Activated naive CD8-positive, alpha-beta T cell treated with anti-CD3 and anti-CD28 coated beads for 36 hours (primary cell): Measurements from ENCODE around the gene HECTD1. TPM values are rescaled to one million over a fixed set of nuclear protein-coding genes. Genes with fewer than 3 reads are reported as not detected.
A peak's percentile ranks its signal among the peaks of the same experiment; 100 is the strongest.
"Not testable (repeated sequence)": the region's sequence is repeated elsewhere in the genome, so short reads cannot be mapped to it uniquely, and the experiment has no call there.

Experiments used
- DNase-seq: peaks from one replicate; pipeline ENCODE4 v3.0.0; 2021
- H3K27ac Mint-ChIP-seq: one replicate; pipeline ENCODE4 v1.8.0; 2022; ENCODE audit warnings: mild to moderate bottlenecking, moderate library complexity, mixed read lengths
- H3K27me3 Mint-ChIP-seq: one replicate; pipeline ENCODE4 v1.8.0; 2022; ENCODE audit warnings: mild to moderate bottlenecking, mixed read lengths
- H3K36me3 Mint-ChIP-seq: one replicate; pipeline ENCODE4 v1.8.0; 2021; ENCODE audit warnings: mild to moderate bottlenecking, mixed read lengths
- H3K4me1 Mint-ChIP-seq: one replicate; pipeline ENCODE4 v1.8.0; 2021; ENCODE audit warnings: mixed read lengths
- H3K4me3 Mint-ChIP-seq: one replicate; pipeline ENCODE4 v1.8.0; 2022; ENCODE audit warnings: mild to moderate bottlenecking, moderate library complexity, mixed read lengths
- H3K9me3 Mint-ChIP-seq: one replicate; pipeline ENCODE4 v1.8.0; 2022; ENCODE audit warnings: mixed read lengths
- total RNA-seq, 2 experiments: library from RNA; stranded (reverse); gene quantifications; one replicate each; pipeline ENCODE4 v1.2.3, GENCODE V29; 2021

Gene HECTD1
- total RNA-seq, 2 experiments from 2014 or later: 78.6 to 89.2 TPM

DNA sequence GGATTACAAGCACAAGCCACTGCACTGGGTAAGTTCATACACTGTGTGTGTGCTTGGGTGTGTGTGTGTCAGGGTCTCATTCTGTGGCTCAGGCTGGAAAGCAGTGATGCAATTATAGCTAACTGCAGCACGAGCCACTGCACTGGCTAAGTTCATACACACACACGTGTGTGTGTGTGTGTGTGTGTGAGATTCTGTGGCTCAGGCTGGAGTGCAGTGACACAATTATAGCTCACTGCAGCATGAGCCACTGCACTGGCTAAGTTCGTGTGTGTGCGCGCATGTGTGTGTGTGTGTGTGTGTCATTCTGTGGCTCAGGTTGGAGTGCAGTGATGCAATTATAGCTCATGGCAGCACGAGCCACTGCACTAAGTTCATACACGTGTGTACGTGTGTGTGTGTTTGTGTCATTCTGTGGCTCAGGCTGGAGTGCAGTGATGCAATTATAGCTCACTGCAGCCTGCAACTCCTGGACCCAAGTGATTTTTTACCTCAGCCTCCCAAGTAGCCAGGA lies 85.4 kb downstream of the HECTD1 start:
- Mint-ChIP-seq H3K4me1 (peaks cover 17% of the 10 kb centered on the region), H3K9me3 (no peaks in the 10 kb centered on the region), H3K36me3 (peaks cover 33% of the 10 kb centered on the region), H3K27me3 (no peaks in the 10 kb centered on the region), H3K4me3 (no peak overlapping the region), H3K27ac (no peak overlapping the region)
- DNase-seq: no peak

DNA sequence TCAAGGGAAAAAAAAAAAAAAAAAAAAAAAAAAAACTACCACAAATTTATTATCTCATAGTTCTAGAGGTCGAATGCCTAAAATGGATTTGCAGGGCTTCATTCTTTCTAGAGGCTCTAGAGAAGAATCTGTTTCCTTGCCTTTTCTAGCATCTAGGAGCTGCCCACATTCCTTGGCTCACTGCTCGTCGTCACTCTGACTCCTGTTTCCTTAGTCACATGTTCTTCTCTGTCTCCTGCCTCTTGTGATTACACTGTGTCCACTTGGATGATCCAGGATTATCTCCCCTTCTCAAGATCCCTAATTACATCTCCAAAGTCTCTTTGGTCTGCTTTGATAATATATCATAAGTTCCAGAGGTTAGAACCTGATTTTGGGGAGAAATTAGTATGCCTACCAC lies 88.7 kb downstream of the HECTD1 start:
- DNase-seq: no peak
- Mint-ChIP-seq H3K4me3 (no peak overlapping the region), H3K4me1 (peaks cover 11% of the 10 kb centered on the region), H3K36me3 (peaks cover 26% of the 10 kb centered on the region), H3K27ac (no peak overlapping the region), H3K27me3 (no peaks in the 10 kb centered on the region), H3K9me3 (no peaks in the 10 kb centered on the region)

DNA sequence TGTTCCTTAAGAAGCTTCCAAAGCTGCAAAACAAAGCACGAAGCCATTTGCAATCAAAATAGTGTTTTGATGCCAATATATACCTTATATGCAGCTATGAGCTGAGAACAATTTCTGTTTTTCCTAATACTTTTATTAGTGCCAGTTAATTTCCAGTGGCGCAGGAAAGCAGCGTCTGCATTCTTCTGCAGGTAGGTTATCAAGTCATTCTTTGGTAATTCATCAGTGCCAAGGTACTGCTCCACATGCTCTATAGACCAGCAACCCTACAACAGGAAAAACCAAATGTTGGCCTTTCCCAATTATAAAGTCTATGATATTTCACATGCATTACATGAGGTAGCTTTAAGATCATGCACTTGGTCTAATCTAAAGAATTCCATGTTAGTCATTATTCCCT lies 93.8 kb downstream of the HECTD1 start:
- H3K4me1 Mint-ChIP-seq: no peaks in the 10 kb centered on the region
- no peak for DNase-seq
- no peak overlapping the region for H3K27ac Mint-ChIP-seq
- no peaks in the 10 kb centered on the region for H3K27me3 Mint-ChIP-seq
- H3K9me3 Mint-ChIP-seq: no peaks in the 10 kb centered on the region
- no peak overlapping the region for H3K4me3 Mint-ChIP-seq
- H3K36me3 Mint-ChIP-seq: peaks cover 12% of the 10 kb centered on the region

- H3K36me3 Mint-ChIP-seq: peaks cover 17% of the 10 kb centered on the region
- H3K9me3 Mint-ChIP-seq: no peaks in the 10 kb centered on the region
- no peak overlapping the region for H3K27ac Mint-ChIP-seq
- H3K4me3 Mint-ChIP-seq: no peak overlapping the region
- peaks cover 4% of the 10 kb centered on the region for H3K4me1 Mint-ChIP-seq
- DNase-seq: no peak
- no peaks in the 10 kb centered on the region for H3K27me3 Mint-ChIP-seq
Measured at GRCh38 chr14:31110872-31111271, 96.7 kb downstream of the HECTD1 start.

DNA sequence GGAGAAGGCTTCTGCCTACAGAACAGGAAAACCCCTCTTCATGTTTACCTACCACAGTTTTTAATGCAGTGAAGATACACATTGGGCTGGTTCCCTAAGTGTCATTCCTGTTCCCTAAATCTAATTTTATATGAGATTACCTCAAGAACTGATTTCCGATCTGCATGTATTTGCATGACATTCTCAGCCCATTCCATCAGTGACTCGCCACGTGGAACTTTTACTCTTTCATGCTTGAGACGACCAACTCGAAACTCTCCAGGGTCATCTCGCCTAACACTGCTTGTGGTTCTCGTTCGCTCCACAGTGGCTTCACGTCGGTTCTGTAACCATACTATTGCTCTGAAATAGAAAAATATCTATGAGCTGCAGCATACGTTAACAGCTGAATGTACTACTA lies 98.3 kb downstream of the HECTD1 start:
- no peak for DNase-seq
- peaks cover 28% of the 10 kb centered on the region for H3K36me3 Mint-ChIP-seq
- H3K9me3 Mint-ChIP-seq: no peaks in the 10 kb centered on the region
- no peaks in the 10 kb centered on the region for H3K27me3 Mint-ChIP-seq
- no peak overlapping the region for H3K27ac Mint-ChIP-seq
- no peak overlapping the region for H3K4me3 Mint-ChIP-seq
- H3K4me1 Mint-ChIP-seq: peaks cover 4% of the 10 kb centered on the region

- H3K36me3 Mint-ChIP-seq: peaks cover 47% of the 10 kb centered on the region
- no peak overlapping the region for H3K4me3 Mint-ChIP-seq
- H3K9me3 Mint-ChIP-seq: peaks cover 5% of the 10 kb centered on the region
- DNase-seq: no peak
- peaks cover 4% of the 10 kb centered on the region for H3K4me1 Mint-ChIP-seq
- H3K27me3 Mint-ChIP-seq: no peaks in the 10 kb centered on the region
- no peak overlapping the region for H3K27ac Mint-ChIP-seq
Measured at GRCh38 chr14:31106768-31107167, 100.8 kb downstream of the HECTD1 start.

DNA sequence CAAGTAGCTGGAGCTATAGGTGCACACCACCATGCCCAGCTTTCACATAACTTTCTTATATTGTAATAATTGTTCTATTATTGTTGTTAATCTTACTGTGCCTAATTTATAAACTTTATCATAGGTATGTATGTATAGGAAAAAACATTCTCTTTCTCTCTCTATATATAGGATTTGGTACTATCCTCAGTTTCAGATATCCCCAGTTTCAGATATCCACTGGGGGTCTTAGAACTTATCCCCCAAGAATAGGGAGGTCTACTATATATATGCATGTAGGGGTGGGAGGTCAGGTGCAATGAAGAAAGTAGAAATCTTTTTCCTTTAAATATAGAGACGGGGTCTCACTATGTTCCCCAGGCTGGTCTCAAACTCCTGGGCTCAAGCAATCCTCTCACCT lies 110.5 kb downstream of the HECTD1 start:
- H3K27me3 Mint-ChIP-seq: no peaks in the 10 kb centered on the region
- no peak overlapping the region for H3K4me3 Mint-ChIP-seq
- H3K9me3 Mint-ChIP-seq: no peaks in the 10 kb centered on the region
- no peak for DNase-seq
- peaks cover 12% of the 10 kb centered on the region for H3K36me3 Mint-ChIP-seq
- H3K4me1 Mint-ChIP-seq: no peaks in the 10 kb centered on the region
- H3K27ac Mint-ChIP-seq: no peak overlapping the region

DNA sequence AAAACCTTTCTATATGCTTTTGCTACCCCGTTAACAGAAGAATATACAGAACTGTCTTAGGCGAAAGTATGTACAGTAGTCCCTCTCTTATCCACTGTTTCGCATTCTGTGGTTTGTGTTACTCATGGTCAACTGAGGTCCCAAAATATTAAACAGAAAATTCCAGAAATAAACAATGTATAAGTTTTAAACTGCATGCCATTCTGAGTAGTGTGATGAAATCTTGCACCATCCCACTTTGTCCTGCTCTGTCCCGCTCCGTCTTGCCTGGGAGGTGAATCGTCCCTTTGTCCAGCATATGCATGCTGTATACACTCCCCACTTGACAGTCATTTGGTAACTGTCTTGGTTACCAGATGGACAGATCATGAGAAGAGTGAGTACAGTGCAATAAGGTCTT lies 111.3 kb downstream of the HECTD1 start:
- peak overlapping the region; percentile 50 for H3K27ac Mint-ChIP-seq
- peaks cover 5% of the 10 kb centered on the region for H3K36me3 Mint-ChIP-seq
- H3K4me1 Mint-ChIP-seq: no peaks in the 10 kb centered on the region
- no peak overlapping the region for H3K4me3 Mint-ChIP-seq
- no peaks in the 10 kb centered on the region for H3K27me3 Mint-ChIP-seq
- H3K9me3 Mint-ChIP-seq: no peaks in the 10 kb centered on the region
- DNase-seq: no peak

- DNase-seq: not testable (repeated sequence)
Measured at GRCh38 chr14:31095817-31096216, 111.8 kb downstream of the HECTD1 start.

DNA sequence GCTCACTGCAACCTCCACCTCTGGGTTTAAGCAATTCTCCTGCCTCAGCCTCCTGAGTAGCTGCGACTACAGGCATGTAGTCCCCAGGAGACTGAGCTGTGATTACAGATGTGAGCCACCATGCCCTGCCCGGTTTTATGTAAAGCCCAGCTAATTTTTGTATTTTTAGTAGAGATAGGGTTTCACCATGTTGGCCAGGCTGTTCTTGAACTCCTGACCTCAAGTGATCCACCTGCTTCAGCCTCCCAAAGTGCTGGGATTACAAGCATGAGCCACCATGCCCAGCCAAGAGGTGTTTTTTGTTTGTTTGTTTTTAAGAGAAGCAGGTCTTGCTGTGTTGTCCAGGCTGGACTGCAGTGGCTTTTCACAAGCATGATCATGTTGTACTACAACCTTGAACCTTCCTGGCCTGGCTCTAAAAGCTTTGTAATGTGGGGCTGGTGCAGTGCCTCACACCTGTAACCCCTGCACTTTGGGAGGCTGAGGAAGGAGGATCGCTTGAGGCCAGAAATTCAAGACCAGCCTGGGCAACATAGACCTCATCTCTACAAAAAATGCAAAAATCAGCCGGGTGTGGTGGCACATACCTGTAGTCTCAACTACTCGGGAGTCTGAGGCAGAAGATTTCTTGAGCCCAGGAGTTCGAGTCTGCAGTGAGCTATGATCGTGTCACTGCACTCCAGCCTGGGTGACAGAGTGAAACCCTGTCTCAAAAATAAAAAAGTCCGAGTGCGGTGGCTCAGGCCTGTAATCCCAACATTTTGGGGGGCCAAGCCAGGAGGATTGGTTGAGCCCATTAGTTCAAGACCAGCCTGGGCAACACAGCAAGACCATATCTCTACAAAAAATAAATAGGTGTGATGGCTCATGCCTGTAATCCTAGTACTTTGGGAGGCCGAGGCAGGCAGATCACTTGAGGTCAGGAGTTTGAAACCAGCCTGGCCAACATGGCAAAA lies 113.4 kb downstream of the HECTD1 start:
- not testable (repeated sequence) for H3K27me3 Mint-ChIP-seq, H3K36me3 Mint-ChIP-seq, H3K9me3 Mint-ChIP-seq, H3K4me3 Mint-ChIP-seq, DNase-seq, H3K27ac Mint-ChIP-seq, H3K4me1 Mint-ChIP-seq

More at GRCh38 chr14:31095817-31096216, 111.8 kb downstream of the HECTD1 start:
- not testable (repeated sequence) for H3K4me3 Mint-ChIP-seq, H3K27me3 Mint-ChIP-seq, H3K4me1 Mint-ChIP-seq, H3K9me3 Mint-ChIP-seq, H3K36me3 Mint-ChIP-seq, H3K27ac Mint-ChIP-seq

DNA sequence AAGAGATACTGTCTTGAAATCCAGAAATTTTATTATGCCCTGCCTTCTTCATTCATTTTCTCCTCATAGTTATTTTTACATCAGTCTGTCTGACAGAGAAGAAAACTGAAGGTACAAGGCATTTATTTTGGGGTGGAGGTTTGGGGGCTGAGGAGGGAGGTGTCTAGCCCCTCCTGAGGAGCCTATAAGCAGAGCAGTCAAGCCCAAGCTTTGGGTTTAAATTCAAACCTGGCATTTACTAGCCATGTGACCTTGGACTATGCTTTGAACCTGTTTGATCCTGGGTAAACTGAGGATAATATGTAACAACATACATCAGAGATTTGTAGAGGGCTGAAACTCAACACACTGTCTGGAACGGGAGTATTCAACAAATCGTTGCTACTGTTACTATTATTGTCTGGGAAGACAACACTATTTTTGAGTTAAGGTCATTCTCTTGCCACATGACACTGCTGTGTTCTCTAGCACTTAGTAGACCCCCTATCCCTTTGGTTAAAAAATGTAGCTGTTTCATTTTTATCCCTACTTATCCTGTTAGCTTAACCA lies 115.4 kb downstream of the HECTD1 start:
- no peaks in the 10 kb centered on the region for H3K36me3 Mint-ChIP-seq
- no peak for DNase-seq
- no peak overlapping the region for H3K27ac Mint-ChIP-seq
- no peak overlapping the region for H3K4me3 Mint-ChIP-seq
- H3K9me3 Mint-ChIP-seq: no peaks in the 10 kb centered on the region
- no peaks in the 10 kb centered on the region for H3K27me3 Mint-ChIP-seq
- no peaks in the 10 kb centered on the region for H3K4me1 Mint-ChIP-seq

DNA sequence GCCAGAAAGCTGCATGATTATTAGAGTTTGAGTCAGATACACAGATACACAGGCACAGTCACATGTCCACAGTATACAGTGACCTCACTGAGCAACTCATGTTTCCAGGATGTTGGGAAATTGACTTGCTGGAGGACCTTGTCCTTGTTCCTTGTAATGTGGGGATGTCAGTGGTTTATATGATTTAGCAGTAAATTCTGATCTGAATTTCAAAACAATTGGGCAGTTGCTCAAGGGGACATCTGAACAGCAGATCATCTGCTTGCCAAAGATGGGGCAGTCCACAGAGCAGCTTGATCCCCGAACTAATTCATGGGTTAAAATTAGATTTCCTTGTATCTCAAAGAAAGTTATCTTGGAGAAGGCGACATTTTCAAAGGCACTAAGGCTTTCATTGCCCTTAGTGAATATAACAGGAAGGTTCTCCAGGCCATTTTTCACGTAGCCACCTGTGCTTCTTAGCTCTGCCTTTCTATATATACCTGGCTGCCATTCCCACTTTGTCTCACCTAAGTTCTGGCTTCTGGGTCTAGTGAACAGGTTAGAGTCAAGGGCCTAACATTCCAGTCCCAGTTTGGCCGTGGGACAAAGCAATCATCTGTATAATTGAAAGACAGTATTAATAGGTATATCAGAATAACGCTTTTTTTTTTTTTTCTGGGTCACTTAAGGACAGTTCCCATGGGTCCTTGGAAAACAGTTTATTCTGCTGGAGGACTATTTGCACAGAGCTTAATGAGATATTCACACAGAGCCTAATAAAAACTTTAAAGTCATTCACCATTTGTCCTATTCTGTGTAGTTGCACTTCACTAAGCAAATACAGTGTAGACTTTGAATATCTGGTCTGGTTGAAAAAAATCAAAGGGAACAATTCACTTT lies 116.5 kb downstream of the HECTD1 start:
- Mint-ChIP-seq H3K4me3 (no peak overlapping the region), H3K36me3 (no peaks in the 10 kb centered on the region), H3K27me3 (no peaks in the 10 kb centered on the region), H3K9me3 (no peaks in the 10 kb centered on the region), H3K27ac (no peak overlapping the region), H3K4me1 (no peaks in the 10 kb centered on the region)
- no peak for DNase-seq

- not testable (repeated sequence) for H3K27ac Mint-ChIP-seq
Measured at GRCh38 chr14:31086466-31086865, 121.1 kb downstream of the HECTD1 start.

DNA sequence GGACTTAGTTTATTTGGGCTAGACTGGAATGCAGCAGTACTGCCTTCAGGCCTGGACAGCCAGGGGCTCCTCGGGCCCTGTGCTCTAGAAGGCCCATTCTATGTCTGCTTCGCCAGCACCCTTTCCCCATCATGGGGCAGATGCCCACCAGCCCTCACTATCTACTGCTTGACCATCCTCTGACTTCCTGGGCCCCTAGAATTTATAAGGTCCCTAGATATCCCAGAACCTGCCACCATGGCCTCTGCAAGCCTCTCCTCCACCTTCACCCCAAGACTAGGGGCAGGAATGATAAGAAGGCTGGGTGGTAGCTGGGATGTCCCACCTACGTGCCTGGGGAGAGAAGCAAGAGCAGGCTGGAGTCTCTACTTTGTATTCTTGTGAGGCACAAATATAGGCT lies 122.6 kb downstream of the HECTD1 start:
- no peak for DNase-seq
- Mint-ChIP-seq H3K36me3 (no peaks in the 10 kb centered on the region), H3K27ac (no peak overlapping the region), H3K9me3 (no peaks in the 10 kb centered on the region), H3K27me3 (no peaks in the 10 kb centered on the region), H3K4me1 (no peaks in the 10 kb centered on the region), H3K4me3 (no peak overlapping the region)

More at GRCh38 chr14:31086466-31086865, 121.1 kb downstream of the HECTD1 start:
- not testable (repeated sequence) for H3K36me3 Mint-ChIP-seq, H3K9me3 Mint-ChIP-seq, H3K27me3 Mint-ChIP-seq, DNase-seq, H3K4me3 Mint-ChIP-seq, H3K4me1 Mint-ChIP-seq

DNA sequence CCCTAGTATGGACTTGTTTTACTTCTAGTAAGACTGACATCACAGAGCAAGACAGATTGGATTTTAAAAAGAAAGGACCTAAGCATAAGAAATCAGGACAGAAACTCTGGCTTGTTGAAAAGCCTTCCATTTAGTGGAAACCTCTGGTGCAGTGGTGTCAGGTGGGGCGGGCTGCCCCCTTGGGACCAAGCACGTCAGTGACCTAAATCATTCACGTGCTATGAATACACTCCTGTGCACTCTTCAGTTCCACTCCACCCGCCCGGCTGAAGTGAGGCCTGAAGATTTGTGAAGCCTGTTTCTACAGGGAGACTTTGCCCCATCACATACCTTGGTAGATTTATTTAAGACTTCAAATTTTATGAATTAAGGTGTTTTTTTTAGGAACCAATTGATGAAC lies 123.2 kb downstream of the HECTD1 start:
- Mint-ChIP-seq H3K4me3 (no peak overlapping the region), H3K36me3 (no peaks in the 10 kb centered on the region), H3K27ac (no peak overlapping the region), H3K9me3 (no peaks in the 10 kb centered on the region), H3K4me1 (no peaks in the 10 kb centered on the region), H3K27me3 (no peaks in the 10 kb centered on the region)
- DNase-seq: no peak
